ENCODE results near the gene UNC93B1. TPM values are rescaled to one million over a fixed set of nuclear protein-coding genes. Genes with fewer than 3 reads are reported as not detected.

The UNC93B1 gene
- total RNA-seq, 4 donors from 2014 or later = 43.5 to 75.9 (median 44.2) TPM

- H3K36me3 ChIP-seq = peaks cover 0 to 57% (median 0%) of the 10 kb centered on the region in 3 donors
- 68 to 87% methylated on average over 18 to 27 of the region's 27 CpGs for WGBS, 2 donors
- no peaks in the 10 kb centered on the region for H3K27me3 ChIP-seq
- H3K9me3 ChIP-seq = peaks cover 0 to 22% (median 0%) of the 10 kb centered on the region in 4 donors
- no peak overlapping the region for H3K4me3 ChIP-seq
- H3K27ac ChIP-seq = peak overlapping the region in 1 of 4 donors; percentile 98
- H3K4me1 ChIP-seq = peaks cover 0 to 48% (median 17%) of the 10 kb centered on the region in 4 donors
- no peak for TF ChIP-seq POLR2A (IDR thresholded peaks at IDR 0.05)
- TF ChIP-seq, protein P1, sequence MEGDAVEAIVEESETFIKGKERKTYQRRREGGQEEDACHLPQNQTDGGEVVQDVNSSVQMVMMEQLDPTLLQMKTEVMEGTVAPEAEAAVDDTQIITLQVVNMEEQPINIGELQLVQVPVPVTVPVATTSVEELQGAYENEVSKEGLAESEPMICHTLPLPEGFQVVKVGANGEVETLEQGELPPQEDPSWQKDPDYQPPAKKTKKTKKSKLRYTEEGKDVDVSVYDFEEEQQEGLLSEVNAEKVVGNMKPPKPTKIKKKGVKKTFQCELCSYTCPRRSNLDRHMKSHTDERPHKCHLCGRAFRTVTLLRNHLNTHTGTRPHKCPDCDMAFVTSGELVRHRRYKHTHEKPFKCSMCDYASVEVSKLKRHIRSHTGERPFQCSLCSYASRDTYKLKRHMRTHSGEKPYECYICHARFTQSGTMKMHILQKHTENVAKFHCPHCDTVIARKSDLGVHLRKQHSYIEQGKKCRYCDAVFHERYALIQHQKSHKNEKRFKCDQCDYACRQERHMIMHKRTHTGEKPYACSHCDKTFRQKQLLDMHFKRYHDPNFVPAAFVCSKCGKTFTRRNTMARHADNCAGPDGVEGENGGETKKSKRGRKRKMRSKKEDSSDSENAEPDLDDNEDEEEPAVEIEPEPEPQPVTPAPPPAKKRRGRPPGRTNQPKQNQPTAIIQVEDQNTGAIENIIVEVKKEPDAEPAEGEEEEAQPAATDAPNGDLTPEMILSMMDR (IDR thresholded peaks at IDR 0.05) = peak in 1 of 5 experiments; percentile 27
- DNase-seq (ENCODE audit: low spot score in 2 of 2) = no peak
These were observed 17.4 kb upstream of the UNC93B1 start for GRCh38 chr11:68021167-68021787.

DNA sequence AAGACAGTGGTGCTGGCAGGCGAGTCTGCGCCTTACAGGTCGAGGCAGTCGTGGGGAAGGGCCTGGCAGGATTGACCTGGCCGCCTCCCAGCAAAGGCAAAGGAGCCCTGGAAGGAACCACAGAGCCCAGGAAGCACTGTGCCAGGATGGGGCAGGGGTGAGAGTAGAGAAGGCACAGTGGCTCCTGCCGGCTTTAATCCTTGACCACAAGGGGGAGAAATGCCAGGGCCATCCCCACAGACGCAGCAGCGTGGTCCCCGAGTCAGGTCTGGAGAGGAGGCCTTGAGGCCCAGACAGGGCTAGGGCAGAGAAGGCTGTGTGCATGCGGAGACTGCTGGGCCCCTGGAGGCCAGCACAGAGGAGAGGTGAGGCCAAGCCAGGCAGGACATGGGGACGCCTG is 16.7 kb upstream of the UNC93B1 start:
- Histone ChIP-seq H3K36me3 (peaks cover 0 to 56% (median 0%) of the 10 kb centered on the region in 3 donors), H3K4me3 (no peak overlapping the region), H3K4me1 (peaks cover 0 to 56% (median 17%) of the 10 kb centered on the region in 4 donors), H3K9me3 (peaks cover 0 to 19% (median 0%) of the 10 kb centered on the region in 4 donors), H3K27ac (peak overlapping the region in 1 of 4 donors; percentile 98), H3K27me3 (no peaks in the 10 kb centered on the region)
- no peak for TF ChIP-seq EP300 (IDR thresholded peaks at IDR 0.05)
- TF ChIP-seq, protein P1 (IDR thresholded peaks at IDR 0.05) = peak in 1 of 5 experiments; percentile 9
- WGBS, 2 donors = 50 to 54% methylated on average over 7 to 11 of the region's 11 CpGs
- DNase-seq (ENCODE audit: low spot score in 2 of 2) = no peak

DNA sequence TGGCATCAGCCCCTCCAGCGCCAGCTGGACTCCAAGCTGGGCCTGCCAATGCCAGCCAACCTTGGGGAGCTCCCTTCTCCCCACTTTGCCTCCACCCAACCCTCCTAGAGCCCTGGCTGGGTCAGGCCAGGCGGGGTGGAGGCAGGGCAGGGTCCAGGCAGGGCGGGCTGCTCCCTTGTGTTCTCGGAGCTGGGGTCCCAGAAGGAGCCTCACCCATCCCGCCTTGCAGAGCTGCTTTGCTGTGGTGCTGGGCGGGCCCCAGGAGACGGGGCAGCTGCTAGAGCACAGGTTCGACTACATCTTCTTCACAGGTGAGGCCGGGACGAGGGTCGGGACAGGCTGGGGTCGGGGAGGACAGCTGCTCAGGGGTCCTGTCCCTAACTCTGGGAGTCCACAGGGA is 15.6 kb upstream of the UNC93B1 start:
- peaks cover 0 to 66% (median 24%) of the 10 kb centered on the region in 4 donors for H3K4me1 ChIP-seq
- H3K36me3 ChIP-seq = peaks cover 0 to 51% (median 0%) of the 10 kb centered on the region in 3 donors
- peaks cover 0 to 8% (median 0%) of the 10 kb centered on the region in 4 donors for H3K9me3 ChIP-seq
- H3K4me3 ChIP-seq = no peak overlapping the region
- WGBS, 2 donors = 85 to 90% methylated on average over 8 to 12 of the region's 12 CpGs
- DNase-seq (ENCODE audit: low spot score in 2 of 2) = no peak
- TF ChIP-seq EP300 (IDR thresholded peaks at IDR 0.05) = no peak
- TF ChIP-seq, protein P1 (IDR thresholded peaks at IDR 0.05) = no peak
- TF ChIP-seq POLR2A (IDR thresholded peaks at IDR 0.05) = no peak
- H3K27me3 ChIP-seq = no peaks in the 10 kb centered on the region
- H3K27ac ChIP-seq = peak overlapping the region in 1 of 4 donors; percentile 98

DNA sequence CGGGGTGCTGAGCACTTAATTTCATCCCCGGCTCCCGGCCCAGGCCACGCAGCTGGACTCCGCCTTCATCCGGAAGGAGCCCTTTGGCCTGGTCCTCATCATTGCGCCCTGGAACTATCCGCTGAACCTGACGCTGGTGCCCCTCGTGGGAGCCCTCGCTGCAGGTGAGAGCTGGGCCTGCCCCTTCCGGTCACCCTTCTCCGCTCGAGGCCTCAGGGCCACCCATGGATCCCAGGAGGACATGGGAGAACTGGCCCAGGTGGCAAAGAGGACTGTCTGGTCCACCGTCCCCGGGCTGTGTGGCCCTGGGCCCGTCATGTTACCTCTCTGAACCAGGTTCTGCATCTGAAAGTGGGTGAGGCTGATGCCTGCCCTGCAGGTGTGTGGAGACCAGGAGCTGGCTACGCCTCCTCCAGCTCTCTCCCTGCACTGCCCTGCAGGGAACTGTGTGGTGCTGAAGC is 14.9 kb upstream of the UNC93B1 start:
- H3K27me3 ChIP-seq = no peaks in the 10 kb centered on the region
- H3K4me1 ChIP-seq = peaks cover 0 to 74% (median 31%) of the 10 kb centered on the region in 4 donors
- DNase-seq (ENCODE audit: low spot score in 2 of 2) = no peak
- H3K9me3 ChIP-seq = peaks cover 0 to under 1% (median 0%) of the 10 kb centered on the region in 4 donors
- no peak overlapping the region for H3K4me3 ChIP-seq
- H3K27ac ChIP-seq = peak overlapping the region in 2 of 4 donors; percentile 3 to 98
- WGBS, 2 donors = 84 to 86% methylated on average over 17 of the region's 18 CpGs
- peaks cover 0 to 44% (median 0%) of the 10 kb centered on the region in 3 donors for H3K36me3 ChIP-seq
- TF ChIP-seq EP300 (IDR thresholded peaks at IDR 0.05) (no peak), POLR2A (IDR thresholded peaks at IDR 0.05) (no peak)
- TF ChIP-seq, protein P1 (IDR thresholded peaks at IDR 0.05) = no peak
